PFSK-1 (cell line): ENCODE results near the gene MTA3.

Experiments
- POLR2AphosphoS5 ChIP-seq: IDR thresholded peaks from 2 replicates; pipeline ENCODE4 v1.6.1; 2012; ENCODE audit warnings: low read depth, mild to moderate bottlenecking, control low read depth, low read length, moderate library complexity
- REST ChIP-seq, 2 experiments: IDR thresholded peaks; 2 replicates each; pipeline versions ENCODE4 v1.6.1 to v1.8.0; 2011 to 2012; ENCODE audit warnings: low read depth in 2 of 2, low read length in 2 of 2, control low read depth in 1 of 2, inconsistent platforms in 1 of 2, mild to moderate bottlenecking in 1 of 2, moderate library complexity in 1 of 2; ENCODE audit not compliant: insufficient read depth in 1 of 2
- SIN3A ChIP-seq: IDR thresholded peaks from 2 replicates; pipeline ENCODE4 v1.6.1; 2012; ENCODE audit warnings: mild to moderate bottlenecking, low read length, moderate library complexity, borderline replicate concordance; ENCODE audit not compliant: insufficient read depth
- TAF1 ChIP-seq: IDR thresholded peaks from 2 replicates; pipeline ENCODE4 v1.6.1; 2012; ENCODE audit warnings: low read length, control low read depth, borderline replicate concordance; ENCODE audit not compliant: insufficient read depth

GRCh38 chr2:42558827-42559226, 9.6 kb upstream of the MTA3 start:
- TF ChIP-seq SIN3A (no peak), POLR2AphosphoS5 (no peak), REST (IDR thresholded peaks at IDR 0.05; ENCODE audit: insufficient read depth in 1 of 2, low read depth in 2 of 2, low read length in 2 of 2) (no peak), TAF1 (no peak)
